Endothelial cell of umbilical vein (primary cell): ENCODE results near the gene FAM9A. TPM values are rescaled to one million over a fixed set of nuclear protein-coding genes. Genes with fewer than 3 reads are reported as not detected.

ENCODE experiments used
- BruUV-seq: library from RNA; stranded (reverse); fragments of 400-500 nt; replicated peaks from 2 replicates; lab custom pipeline; 2021; lab: Mats Ljungman, UMichigan
- CTCF ChIA-PET: fragments of 300-600, 350-600 bp; sonication (Branson Sonifier 250); formaldehyde crosslinking; loops from one replicate; lab custom pipeline; 2021; ENCODE audit warnings: antibody characterized with exemption, inconsistent platforms; lab: Charles Lee
- POLR2A ChIA-PET: fragments of 300-600, 350-600 bp; sonication (Branson Sonifier 250); formaldehyde crosslinking; loops from one replicate; lab custom pipeline; 2021; ENCODE audit warnings: antibody characterized with exemption, inconsistent platforms; lab: Charles Lee
- DNase-seq: peaks from one replicate; pipeline ENCODE4 v3.0.0-alpha.2; 2011; ENCODE audit warnings: low read depth, low spot score
- FAIRE-seq: peaks from 2 replicates; lab custom pipeline; 2011; peaks lifted over from hg19 to GRCh38; lab: Jason Lieb, UNC
- H2AFZ ChIP-seq: 2 replicates; pipeline ENCODE4 v1.6.0; 2012; ENCODE audit warnings: low read depth, low read length, control low read depth, inconsistent platforms
- H3K27ac ChIP-seq: 2 replicates; pipeline ENCODE4 v1.5.1; 2011; ENCODE audit warnings: low read depth, mild to moderate bottlenecking, control low read depth, low read length, moderate library complexity; ENCODE audit not compliant: insufficient read depth
- H3K27me3 ChIP-seq, 2 experiments: 2 replicates each; pipeline versions ENCODE4 v1.6.0 to v1.6.1; 2011; ENCODE audit warnings: low read length in 2 of 2, mixed read lengths in 1 of 2; ENCODE audit not compliant: control insufficient read depth in 2 of 2, insufficient read depth in 2 of 2
- H3K36me3 ChIP-seq, 2 experiments: 2 replicates in 1 of 2; 3 replicates in 1 of 2; pipeline ENCODE4 v1.5.1; 2011; ENCODE audit warnings: low read length in 2 of 2, mild to moderate bottlenecking in 1 of 2, moderate library complexity in 1 of 2; ENCODE audit not compliant: control insufficient read depth in 2 of 2, insufficient read depth in 2 of 2; ENCODE audit errors: extremely low read depth in 1 of 2
- H3K4me1 ChIP-seq: 3 replicates; pipeline ENCODE4 v1.5.1; 2011; ENCODE audit warnings: mild to moderate bottlenecking, low read length; ENCODE audit not compliant: control insufficient read depth, insufficient read depth; ENCODE audit errors: extremely low read depth
- H3K4me2 ChIP-seq: 2 replicates; pipeline ENCODE4 v1.6.1; 2011; ENCODE audit warnings: low read length, control low read depth, mixed read lengths; ENCODE audit not compliant: insufficient read depth
- H3K4me3 ChIP-seq, 3 experiments: fragments of 200-600 bp in 1 of 3; sonication (generic), shearing (Covaris generic) in 1 of 3; replicated peaks in 1 of 3; 2 replicates each; pipeline ENCODE4 v1.5.1; 2011 to 2016; ENCODE audit warnings: control low read depth in 3 of 3, low read length in 3 of 3, mild to moderate bottlenecking in 2 of 3, inconsistent platforms in 1 of 3, low read depth in 1 of 3, moderate library complexity in 1 of 3; ENCODE audit not compliant: insufficient read depth in 1 of 3
- H3K79me2 ChIP-seq: 2 replicates; pipeline ENCODE4 v1.6.0; 2012; ENCODE audit warnings: low read length, inconsistent platforms; ENCODE audit not compliant: control insufficient read depth, insufficient read depth
- H3K9ac ChIP-seq: replicated peaks from 2 replicates; pipeline ENCODE3; 2011; ENCODE audit warnings: low read length, control low read depth; ENCODE audit not compliant: insufficient read depth; ENCODE audit errors: extremely low read depth
- H3K9me1 ChIP-seq: replicated peaks from 3 replicates; pipeline ENCODE4 v1.6.0; 2011; ENCODE audit warnings: mild to moderate bottlenecking, low read length; ENCODE audit not compliant: control insufficient read depth, insufficient read depth; ENCODE audit errors: extremely low read depth
- H3K9me3 ChIP-seq: replicated peaks from 2 replicates; pipeline ENCODE4 v1.5.1; 2012; ENCODE audit warnings: low read length, inconsistent platforms; ENCODE audit not compliant: control insufficient read depth, insufficient read depth
- H4K20me1 ChIP-seq: replicated peaks from 2 replicates; pipeline ENCODE3; 2011; ENCODE audit warnings: mild to moderate bottlenecking, low read length; ENCODE audit not compliant: control insufficient read depth, insufficient read depth; ENCODE audit errors: extremely low read depth
- CTCF ChIP-seq, 2 donors: IDR thresholded peaks; 1 replicate in 1 of 2; 2 replicates in 1 of 2; pipeline ENCODE4 v1.5.1; 2011; ENCODE audit warnings: low read length in 2 of 2, mild to moderate bottlenecking in 2 of 2, moderate library complexity in 2 of 2, control low read depth in 1 of 2, inconsistent platforms in 1 of 2, low read depth in 1 of 2; ENCODE audit not compliant: insufficient read depth in 1 of 2; ENCODE audit errors: extremely low read depth in 1 of 2
- EZH2 ChIP-seq: IDR thresholded peaks from 2 replicates; pipeline ENCODE4 v1.6.1; 2012; ENCODE audit warnings: borderline replicate concordance, low read depth, mild to moderate bottlenecking, moderate library complexity, low read length, inconsistent platforms; ENCODE audit not compliant: severe bottlenecking
- FOS ChIP-seq: IDR thresholded peaks from 2 replicates; pipeline ENCODE4 v1.6.1; 2011; ENCODE audit warnings: mild to moderate bottlenecking, low read length, moderate library complexity, borderline replicate concordance; ENCODE audit not compliant: insufficient read depth
- GATA2 ChIP-seq: IDR thresholded peaks from 2 replicates; pipeline ENCODE4 v1.7.0; 2011; ENCODE audit warnings: low read depth, mild to moderate bottlenecking, moderate library complexity, mixed read lengths, low read length; ENCODE audit not compliant: insufficient read length, insufficient read depth
- JUN ChIP-seq: IDR thresholded peaks from 2 replicates; pipeline ENCODE4 v1.6.1; 2011; ENCODE audit warnings: borderline replicate concordance, low read depth; ENCODE audit not compliant: insufficient read length, insufficient read depth
- MYC ChIP-seq: IDR thresholded peaks from one replicate; pipeline ENCODE4 v1.6.1; 2011; ENCODE audit warnings: mild to moderate bottlenecking, low read depth, low read length
- POLR2A ChIP-seq: IDR thresholded peaks from 2 replicates; pipeline ENCODE4 v1.6.1; 2012; ENCODE audit warnings: low read depth, mild to moderate bottlenecking, control low read depth, low read length
- POLR2AphosphoS5 ChIP-seq: IDR thresholded peaks from 2 replicates; pipeline ENCODE4 v1.6.1; 2012; ENCODE audit warnings: low read depth, mild to moderate bottlenecking, control low read depth, low read length, moderate library complexity; ENCODE audit not compliant: insufficient read depth
- dilution Hi-C: fragments of 300-500 bp; cut with MboI; formaldehyde crosslinking; loops from one replicate; pipeline ENCODE4 v1.15.0; 2019; ENCODE audit warnings: low sequenced_read_pairs; ENCODE audit not compliant: extremely low pct_ligation_motif_present
- intact Hi-C: fragments of 100-400 bp; cut with micrococcal nuclease; formaldehyde crosslinking; loops from one replicate; pipeline ENCODE4 v1.10.0; 2022
- polyA plus RNA-seq, 4 experiments: library from polyadenylated mRNA; depleted of rRNA in 3 of 4; stranded (reverse) in 3 of 4; unstranded in 1 of 4; fragments of >200 nt; gene quantifications; 2 replicates each; pipeline versions ENCODE4 v1.2.1 to v1.2.3, GENCODE V29; 2011 to 2012; ENCODE audit warnings: missing spikeins in 1 of 4
- total RNA-seq: library from RNA; stranded (reverse); gene quantifications from 2 replicates; pipeline ENCODE4 v1.2.3, GENCODE V29; 2021
- TF ChIP-seq, protein P1 (sequence below): IDR thresholded peaks from 2 replicates; pipeline ENCODE4 v1.6.1; 2011; ENCODE audit not compliant: insufficient read depth, insufficient read length

Gene FAM9A
- total and polyA plus RNA-seq, 2 donors (not counting 3 experiments of a cell fraction or from before 2014, with no cell fraction given) = not detected

DNA sequence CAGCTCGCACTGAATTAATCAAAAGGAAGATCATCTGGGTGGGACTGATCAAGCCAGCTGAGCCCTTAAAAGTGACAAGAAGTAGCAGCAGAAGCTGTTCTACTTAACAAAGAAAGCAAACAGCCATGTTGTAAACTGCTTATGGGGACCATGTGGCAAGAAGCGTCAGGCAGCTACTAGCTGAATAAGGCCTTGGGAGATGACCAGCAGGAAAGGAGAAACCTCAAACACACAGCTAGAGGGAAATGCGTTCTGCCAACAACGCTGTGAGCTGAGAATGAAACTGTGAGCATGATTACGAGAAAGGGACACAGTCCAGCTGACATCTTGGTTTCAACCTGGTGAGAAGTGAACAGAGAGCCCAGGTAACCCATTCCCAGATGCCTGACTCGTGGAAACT, 49.3 kb upstream of the FAM9A start:
- Histone ChIP-seq H3K9ac (no peak overlapping the region), H2AFZ (no peak overlapping the region), H3K4me3 (no peak overlapping the region), H4K20me1 (no peaks in the 10 kb centered on the region), H3K4me2 (no peak overlapping the region), H3K27me3 (no peaks in the 10 kb centered on the region), H3K36me3 (no peaks in the 10 kb centered on the region), H3K9me3 (no peaks in the 10 kb centered on the region), H3K4me1 (no peaks in the 10 kb centered on the region), H3K27ac (no peak overlapping the region), H3K9me1 (no peaks in the 10 kb centered on the region), H3K79me2 (no peaks in the 10 kb centered on the region)
- DNase-seq (no peak), FAIRE-seq (no peak)
- ChIA-PET CTCF (interaction anchor here (0.6 kb wide), 1 partner anchor 107 kb away, joined by 4 read pairs; no protein-coding TSS in a partner anchor), POLR2A (no interaction called here)
- BruUV-seq = no TSS peak
- intact Hi-C loops (no loop called here), dilution Hi-C loops (no loop called here)
- TF ChIP-seq JUN = no peak
- no peak for TF ChIP-seq POLR2A
- no peak for TF ChIP-seq GATA2
- no peak for TF ChIP-seq EZH2
- no peak for TF ChIP-seq CTCF (IDR thresholded peaks at IDR 0.05; ENCODE audit: extremely low read depth in 1 of 2, insufficient read depth in 1 of 2, low read depth in 1 of 2, low read length in 2 of 2)

DNA sequence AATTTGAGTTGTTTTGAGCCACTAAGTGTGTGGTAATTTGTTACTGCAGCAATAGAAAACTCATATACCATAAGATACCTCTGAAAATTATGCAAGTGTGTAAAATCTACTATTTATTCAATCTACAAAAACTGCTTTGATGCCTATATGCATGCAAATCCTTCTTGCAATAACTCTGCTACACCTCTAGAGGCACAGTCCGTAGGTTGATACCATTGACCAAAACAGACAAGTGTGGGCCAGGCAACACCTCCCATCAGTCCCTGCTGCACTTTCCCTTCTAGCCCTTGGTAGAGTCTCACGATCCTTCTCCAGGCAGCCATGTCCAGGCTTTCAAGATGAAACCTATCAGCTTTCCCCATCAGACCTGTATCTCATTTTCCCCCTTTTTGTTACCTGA, 48.8 kb upstream of the FAM9A start:
- Histone ChIP-seq H3K9ac (no peak overlapping the region), H3K36me3 (no peaks in the 10 kb centered on the region), H3K4me1 (no peaks in the 10 kb centered on the region), H3K27ac (no peak overlapping the region), H3K4me2 (no peak overlapping the region), H3K27me3 (no peaks in the 10 kb centered on the region), H3K4me3 (no peak overlapping the region), H3K79me2 (no peaks in the 10 kb centered on the region), H3K9me1 (no peaks in the 10 kb centered on the region), H2AFZ (no peak overlapping the region), H4K20me1 (no peaks in the 10 kb centered on the region), H3K9me3 (no peaks in the 10 kb centered on the region)
- TF ChIP-seq POLR2A (no peak), MYC (no peak), JUN (no peak), GATA2 (no peak), EZH2 (no peak), POLR2AphosphoS5 (no peak), FOS (no peak), CTCF (IDR thresholded peaks at IDR 0.05; ENCODE audit: extremely low read depth in 1 of 2, insufficient read depth in 1 of 2, low read depth in 1 of 2, low read length in 2 of 2) (no peak)
- TF ChIP-seq, protein P1, sequence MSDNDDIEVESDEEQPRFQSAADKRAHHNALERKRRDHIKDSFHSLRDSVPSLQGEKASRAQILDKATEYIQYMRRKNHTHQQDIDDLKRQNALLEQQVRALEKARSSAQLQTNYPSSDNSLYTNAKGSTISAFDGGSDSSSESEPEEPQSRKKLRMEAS = no peak
- ChIA-PET POLR2A (no interaction called here), CTCF (interaction anchor here (1.1 kb wide), 1 partner anchor 30 kb away, joined by 4 read pairs; no protein-coding TSS in a partner anchor)
- intact Hi-C loops = no loop called here
- BruUV-seq = no TSS peak
- dilution Hi-C loops = no loop called here
- FAIRE-seq (no peak), DNase-seq (no peak)
